HG03045 (cell line): Measurements from ENCODE around the gene RNU2-63P.
"Not testable (repeated sequence)": the region's sequence is repeated elsewhere in the genome, so short reads cannot be mapped to it uniquely, and the experiment has no call there.

Experiments used
- ATAC-seq: cut with Tn5 transposase; IDR thresholded peaks from one replicate; pipeline ENCODE4 v1.9.1; 2021; ENCODE audit warnings: mild to moderate bottlenecking, moderate library complexity; ENCODE audit not compliant: unreplicated experiment

The RNU2-63P gene

GRCh38 chr2:87987473-87987872 is 28.9 kb downstream of the RNU2-63P start:
- ATAC-seq, result not testable (repeated sequence)

GRCh38 chr2:87985902-87986301 is 30.4 kb downstream of the RNU2-63P start:
- not testable (repeated sequence) for ATAC-seq

GRCh38 chr2:87981182-87981581 is 35.2 kb downstream of the RNU2-63P start:
- not testable (repeated sequence) for ATAC-seq

GRCh38 chr2:87972385-87972784 is 44.0 kb downstream of the RNU2-63P start:
- not testable (repeated sequence) for ATAC-seq
